ENCODE measurements around the gene BCL2L1. TPM values are rescaled to one million over a fixed set of nuclear protein-coding genes. Genes with fewer than 3 reads are reported as not detected.
"Not testable (repeated sequence)": the region's sequence is repeated elsewhere in the genome, so short reads cannot be mapped to it uniquely, and the experiment has no call there.

Gene BCL2L1
- polyA plus RNA-seq, 2 donors: 60.0 to 80.9 TPM

DNA sequence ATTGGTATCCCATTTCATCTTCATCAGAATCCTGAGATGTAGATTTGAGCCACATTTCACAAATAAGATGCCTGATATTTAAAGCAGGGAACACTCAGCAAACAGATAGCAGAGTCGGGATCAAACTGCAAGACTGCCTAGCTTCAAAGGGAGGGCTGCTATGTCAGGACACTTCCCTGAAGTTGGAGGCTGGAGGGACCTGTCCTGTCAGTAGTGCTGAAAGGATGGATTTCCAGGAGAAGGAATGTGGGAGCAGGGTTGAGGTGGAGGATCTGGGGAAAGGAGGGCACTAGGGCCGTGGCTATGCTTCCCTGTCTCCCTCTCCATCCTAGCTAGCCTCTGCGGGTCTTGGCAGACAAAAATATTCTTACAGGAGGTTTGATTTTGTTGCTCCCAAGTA lies 52.8 kb downstream of the BCL2L1 start:
- Histone ChIP-seq H3K9me3 (ENCODE audit: control insufficient read depth in 2 of 2, insufficient read depth in 1 of 2, low read depth in 1 of 2, low read length in 1 of 2) (no peaks in the 10 kb centered on the region), H3K36me3 (ENCODE audit: control insufficient read depth in 2 of 2, insufficient read depth in 2 of 2, low read length in 1 of 2) (peaks cover 3 to 20% of the 10 kb centered on the region in 2 donors), H3K27me3 (ENCODE audit: control insufficient read depth in 1 of 2, insufficient read depth in 2 of 2, low read length in 2 of 2) (no peaks in the 10 kb centered on the region), H3K4me3 (ENCODE audit: low read depth in 1 of 2, low read length in 2 of 2) (no peak overlapping the region), H3K27ac (ENCODE audit: low read depth in 2 of 2, low read length in 1 of 2) (peak overlapping the region; percentile 62 to 74), H3K4me1 (ENCODE audit: control insufficient read depth in 2 of 2, insufficient read depth in 2 of 2, low read length in 1 of 2) (peaks cover 2 to 11% of the 10 kb centered on the region in 2 donors)
- WGBS, 2 donors: 55 to 58% methylated on average over 3 of the region's 3 CpGs

- not testable (repeated sequence) for H3K27me3 ChIP-seq (ENCODE audit: control insufficient read depth in 1 of 2, insufficient read depth in 2 of 2, low read length in 2 of 2); H3K9me3 ChIP-seq (ENCODE audit: control insufficient read depth in 2 of 2, insufficient read depth in 1 of 2, low read depth in 1 of 2, low read length in 1 of 2); H3K4me3 ChIP-seq (ENCODE audit: low read depth in 1 of 2, low read length in 2 of 2); H3K27ac ChIP-seq (ENCODE audit: low read depth in 2 of 2, low read length in 1 of 2)
- H3K36me3 ChIP-seq (ENCODE audit: control insufficient read depth in 2 of 2, insufficient read depth in 2 of 2, low read length in 1 of 2): peaks cover 3 to 23% of the 10 kb centered on the region in 2 donors
- 97 to 98% methylated on average over 2 of the region's 2 CpGs for WGBS, 2 donors
- peaks cover 4 to 13% of the 10 kb centered on the region in 2 donors for H3K4me1 ChIP-seq (ENCODE audit: control insufficient read depth in 2 of 2, insufficient read depth in 2 of 2, low read length in 1 of 2)
Observed at GRCh38 chr20:31668944-31669343, 53.7 kb downstream of the BCL2L1 start.

DNA sequence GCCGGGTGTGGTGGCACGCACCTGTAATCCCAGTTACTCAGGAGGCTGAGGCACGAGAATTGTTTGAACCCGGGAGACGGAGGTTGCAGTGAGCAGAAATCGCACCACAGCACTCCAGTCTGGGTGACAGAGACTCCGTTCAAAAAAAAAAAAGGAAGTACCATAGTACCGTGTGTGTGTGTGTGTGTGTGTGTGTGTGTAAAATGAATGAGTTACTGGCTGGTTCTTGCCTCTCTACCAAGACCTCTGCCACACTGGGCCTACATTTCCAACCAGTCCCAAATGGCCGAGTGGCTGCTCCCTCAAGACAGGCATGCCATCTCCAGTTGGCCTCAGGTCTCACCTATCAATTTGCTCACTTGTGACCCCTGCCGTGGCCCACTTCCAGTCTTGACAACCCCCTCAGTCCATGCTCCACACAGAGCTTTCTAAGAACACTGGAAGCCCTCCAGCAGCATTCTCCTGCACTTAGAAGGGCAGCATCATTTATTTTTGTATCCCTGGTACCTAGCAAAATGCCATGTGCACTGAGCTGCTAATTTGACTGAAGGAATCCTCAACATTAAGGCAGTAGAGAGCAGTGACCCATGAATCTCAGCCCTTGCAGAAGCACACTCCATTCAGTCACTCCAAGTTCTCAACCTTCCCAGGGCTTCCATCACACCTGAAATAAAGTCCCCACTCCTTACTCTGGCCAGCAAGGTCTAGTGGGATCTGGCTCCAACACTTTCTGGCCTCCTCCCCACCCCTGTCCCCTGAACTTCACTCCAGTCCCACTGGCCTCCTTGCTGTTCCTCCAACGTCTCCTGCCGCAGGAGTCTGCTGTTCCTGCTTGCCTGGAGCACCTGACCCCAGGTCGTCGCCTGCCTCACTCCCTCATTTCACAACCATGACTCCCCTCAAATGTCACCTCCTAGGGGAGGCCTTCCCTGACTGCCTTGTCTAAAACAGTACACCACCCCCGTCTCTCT lies 55.1 kb downstream of the BCL2L1 start:
- H3K27ac ChIP-seq (ENCODE audit: low read depth in 2 of 2, low read length in 1 of 2): no peak overlapping the region
- no peaks in the 10 kb centered on the region for H3K27me3 ChIP-seq (ENCODE audit: control insufficient read depth in 1 of 2, insufficient read depth in 2 of 2, low read length in 2 of 2)
- H3K36me3 ChIP-seq (ENCODE audit: control insufficient read depth in 2 of 2, insufficient read depth in 2 of 2, low read length in 1 of 2): peaks cover 0 to 23% of the 10 kb centered on the region in 2 donors
- peaks cover 5 to 13% of the 10 kb centered on the region in 2 donors for H3K4me1 ChIP-seq (ENCODE audit: control insufficient read depth in 2 of 2, insufficient read depth in 2 of 2, low read length in 1 of 2)
- no peak overlapping the region for H3K4me3 ChIP-seq (ENCODE audit: low read depth in 1 of 2, low read length in 2 of 2)
- 79 to 82% methylated on average over 15 of the region's 15 CpGs for WGBS, 2 donors
- H3K9me3 ChIP-seq (ENCODE audit: control insufficient read depth in 2 of 2, insufficient read depth in 1 of 2, low read depth in 1 of 2, low read length in 1 of 2): no peaks in the 10 kb centered on the region

- Histone ChIP-seq H3K4me1 (ENCODE audit: control insufficient read depth in 2 of 2, insufficient read depth in 2 of 2, low read length in 1 of 2) (peaks cover 5 to 19% of the 10 kb centered on the region in 2 donors), H3K4me3 (ENCODE audit: low read depth in 1 of 2, low read length in 2 of 2) (no peak overlapping the region), H3K27ac (ENCODE audit: low read depth in 2 of 2, low read length in 1 of 2) (peak overlapping the region; percentile 1 to 34), H3K9me3 (ENCODE audit: control insufficient read depth in 2 of 2, insufficient read depth in 1 of 2, low read depth in 1 of 2, low read length in 1 of 2) (no peaks in the 10 kb centered on the region), H3K27me3 (ENCODE audit: control insufficient read depth in 1 of 2, insufficient read depth in 2 of 2, low read length in 2 of 2) (no peaks in the 10 kb centered on the region), H3K36me3 (ENCODE audit: control insufficient read depth in 2 of 2, insufficient read depth in 2 of 2, low read length in 1 of 2) (peaks cover 0 to 19% of the 10 kb centered on the region in 2 donors)
- WGBS, 2 donors: 55 to 72% methylated on average over 7 of the region's 7 CpGs
Observed at GRCh38 chr20:31666258-31667042, 56.2 kb downstream of the BCL2L1 start.

DNA sequence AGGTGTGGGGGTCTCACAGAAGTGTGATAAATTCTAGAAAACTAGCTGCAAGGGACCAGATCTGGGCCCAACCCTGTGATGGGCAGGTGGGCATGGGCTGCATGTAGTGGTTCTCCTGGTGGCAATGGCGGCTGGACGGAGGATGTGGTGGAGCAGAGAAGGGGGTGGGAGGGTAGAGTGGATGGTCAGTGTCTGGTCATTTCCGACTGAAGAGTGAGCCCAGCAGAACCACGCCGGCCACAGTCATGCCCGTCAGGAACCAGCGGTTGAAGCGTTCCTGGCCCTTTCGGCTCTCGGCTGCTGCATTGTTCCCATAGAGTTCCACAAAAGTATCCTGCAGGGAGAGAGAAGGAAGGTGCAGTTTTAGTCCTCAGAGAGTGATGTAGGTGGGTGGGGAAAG lies 56.9 kb downstream of the BCL2L1 start:
- Histone ChIP-seq H3K4me3 (ENCODE audit: low read depth in 1 of 2, low read length in 2 of 2) (no peak overlapping the region), H3K27ac (ENCODE audit: low read depth in 2 of 2, low read length in 1 of 2) (peak overlapping the region in 1 of 2 donors; percentile 1), H3K4me1 (ENCODE audit: control insufficient read depth in 2 of 2, insufficient read depth in 2 of 2, low read length in 1 of 2) (peaks cover 4 to 13% of the 10 kb centered on the region in 2 donors), H3K9me3 (ENCODE audit: control insufficient read depth in 2 of 2, insufficient read depth in 1 of 2, low read depth in 1 of 2, low read length in 1 of 2) (no peaks in the 10 kb centered on the region), H3K36me3 (ENCODE audit: control insufficient read depth in 2 of 2, insufficient read depth in 2 of 2, low read length in 1 of 2) (peaks cover 0 to 17% of the 10 kb centered on the region in 2 donors), H3K27me3 (ENCODE audit: control insufficient read depth in 1 of 2, insufficient read depth in 2 of 2, low read length in 2 of 2) (no peaks in the 10 kb centered on the region)
- 96% methylated on average over 10 of the region's 10 CpGs for WGBS, 2 donors

GRCh38 chr20:31664696-31665354 lies 57.8 kb downstream of the BCL2L1 start:
- Histone ChIP-seq H3K9me3 (ENCODE audit: control insufficient read depth in 2 of 2, insufficient read depth in 1 of 2, low read depth in 1 of 2, low read length in 1 of 2) (no peaks in the 10 kb centered on the region), H3K4me3 (ENCODE audit: low read depth in 1 of 2, low read length in 2 of 2) (no peak overlapping the region), H3K27ac (ENCODE audit: low read depth in 2 of 2, low read length in 1 of 2) (peak overlapping the region; percentile 28 to 53), H3K36me3 (ENCODE audit: control insufficient read depth in 2 of 2, insufficient read depth in 2 of 2, low read length in 1 of 2) (peaks cover 0 to 17% of the 10 kb centered on the region in 2 donors), H3K27me3 (ENCODE audit: control insufficient read depth in 1 of 2, insufficient read depth in 2 of 2, low read length in 2 of 2) (no peaks in the 10 kb centered on the region), H3K4me1 (ENCODE audit: control insufficient read depth in 2 of 2, insufficient read depth in 2 of 2, low read length in 1 of 2) (peaks cover 3 to 13% of the 10 kb centered on the region in 2 donors)
- 57 to 68% methylated on average over 2 of the region's 2 CpGs for WGBS, 2 donors

DNA sequence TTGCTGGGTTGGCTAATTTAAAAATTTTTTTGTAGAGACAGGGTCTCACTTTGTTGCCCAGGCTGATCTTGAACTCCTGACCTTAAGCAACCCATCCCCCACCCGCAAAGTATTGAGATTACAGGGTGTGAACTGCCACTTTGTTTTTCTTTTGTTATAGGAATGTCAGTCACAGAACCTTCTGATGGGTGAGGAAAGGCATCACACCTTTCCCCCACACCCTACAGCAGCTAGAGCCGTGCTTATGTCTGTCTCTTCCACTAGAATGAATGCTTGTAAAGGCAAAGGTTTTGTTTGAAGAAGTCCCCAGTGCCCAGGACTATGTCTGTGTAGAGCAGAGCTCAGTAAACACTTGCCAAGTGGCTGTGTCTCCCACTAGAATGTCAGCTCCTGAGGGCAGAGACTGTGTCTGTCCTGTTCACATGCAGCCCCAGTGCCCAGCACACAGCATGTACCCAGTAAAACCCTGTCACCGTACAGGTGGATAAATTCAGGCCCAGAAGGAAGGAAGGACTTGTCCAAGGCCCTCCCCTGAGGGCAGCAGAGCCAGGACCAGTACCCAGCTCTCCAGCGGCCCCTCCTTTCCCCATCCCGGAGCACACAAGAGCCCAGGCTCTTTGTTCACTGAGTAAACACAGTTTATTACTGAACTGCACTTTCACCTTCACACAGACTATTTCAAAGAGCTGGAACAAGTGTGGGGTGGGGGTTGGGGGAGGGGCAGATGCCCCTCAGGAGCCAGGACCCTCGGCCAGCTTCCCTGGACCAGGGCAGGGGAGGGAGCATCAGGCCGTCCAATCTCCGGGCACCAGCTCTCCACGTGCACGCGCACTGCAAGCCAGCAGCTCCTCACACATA lies 58.6 kb downstream of the BCL2L1 start:
- Histone ChIP-seq H3K27me3 (ENCODE audit: control insufficient read depth in 1 of 2, insufficient read depth in 2 of 2, low read length in 2 of 2) (no peaks in the 10 kb centered on the region), H3K4me3 (ENCODE audit: low read depth in 1 of 2, low read length in 2 of 2) (no peak overlapping the region), H3K36me3 (ENCODE audit: control insufficient read depth in 2 of 2, insufficient read depth in 2 of 2, low read length in 1 of 2) (peaks cover 0 to 17% of the 10 kb centered on the region in 2 donors), H3K27ac (ENCODE audit: low read depth in 2 of 2, low read length in 1 of 2) (peak overlapping the region; percentile 39 to 53), H3K9me3 (ENCODE audit: control insufficient read depth in 2 of 2, insufficient read depth in 1 of 2, low read depth in 1 of 2, low read length in 1 of 2) (no peaks in the 10 kb centered on the region), H3K4me1 (ENCODE audit: control insufficient read depth in 2 of 2, insufficient read depth in 2 of 2, low read length in 1 of 2) (peaks cover 3 to 13% of the 10 kb centered on the region in 2 donors)
- 40 to 57% methylated on average over 11 of the region's 11 CpGs for WGBS, 2 donors

- Histone ChIP-seq H3K27me3 (ENCODE audit: control insufficient read depth in 1 of 2, insufficient read depth in 2 of 2, low read length in 2 of 2) (no peaks in the 10 kb centered on the region), H3K4me3 (ENCODE audit: low read depth in 1 of 2, low read length in 2 of 2) (no peak overlapping the region), H3K36me3 (ENCODE audit: control insufficient read depth in 2 of 2, insufficient read depth in 2 of 2, low read length in 1 of 2) (peaks cover 0 to 17% of the 10 kb centered on the region in 2 donors), H3K4me1 (ENCODE audit: control insufficient read depth in 2 of 2, insufficient read depth in 2 of 2, low read length in 1 of 2) (peaks cover 3 to 13% of the 10 kb centered on the region in 2 donors), H3K27ac (ENCODE audit: low read depth in 2 of 2, low read length in 1 of 2) (no peak overlapping the region), H3K9me3 (ENCODE audit: control insufficient read depth in 2 of 2, insufficient read depth in 1 of 2, low read depth in 1 of 2, low read length in 1 of 2) (no peaks in the 10 kb centered on the region)
- 79 to 94% methylated on average over 2 of the region's 2 CpGs for WGBS, 2 donors
Observed at GRCh38 chr20:31663524-31663837, 59.2 kb downstream of the BCL2L1 start.

All from esophagus (tissue), 2 donors.